GM20000 (cell line): ENCODE measurements around the gene MCHR1.
"Not testable (repeated sequence)": the region's sequence is repeated elsewhere in the genome, so short reads cannot be mapped to it uniquely, and the experiment has no call there.

Experiments
- DNase-seq: peaks from one replicate; pipeline ENCODE4 v3.0.0; 2012; ENCODE audit warnings: low spot score
- TF ChIP-seq, protein P1 (sequence below): IDR thresholded peaks from 2 replicates; pipeline ENCODE4 v1.5.1; 2012; ENCODE audit warnings: mild to moderate bottlenecking, control low read depth; ENCODE audit errors: extremely low read depth, missing control alignments

The MCHR1 gene

DNA sequence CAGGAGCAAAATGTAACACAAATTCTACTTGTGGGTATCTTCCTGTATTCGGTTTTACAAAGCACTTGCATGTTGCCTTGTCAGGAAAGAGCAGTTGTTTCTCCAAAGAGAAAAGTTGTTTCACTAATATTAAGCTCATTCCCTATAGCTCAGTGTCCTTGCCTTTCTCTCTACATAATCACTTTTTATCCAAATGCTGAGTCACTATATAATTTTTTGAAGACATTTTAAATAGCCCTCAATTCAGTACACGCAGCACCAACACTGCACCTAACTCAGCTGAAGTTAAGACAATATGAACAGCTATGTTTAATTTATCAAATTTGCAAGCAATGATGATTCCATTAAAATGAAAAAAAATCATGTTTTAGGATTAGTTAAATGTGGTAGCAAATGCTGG lies 28.2 kb upstream of the MCHR1 start:
- DNase-seq, result no peak
- TF ChIP-seq, protein P1, sequence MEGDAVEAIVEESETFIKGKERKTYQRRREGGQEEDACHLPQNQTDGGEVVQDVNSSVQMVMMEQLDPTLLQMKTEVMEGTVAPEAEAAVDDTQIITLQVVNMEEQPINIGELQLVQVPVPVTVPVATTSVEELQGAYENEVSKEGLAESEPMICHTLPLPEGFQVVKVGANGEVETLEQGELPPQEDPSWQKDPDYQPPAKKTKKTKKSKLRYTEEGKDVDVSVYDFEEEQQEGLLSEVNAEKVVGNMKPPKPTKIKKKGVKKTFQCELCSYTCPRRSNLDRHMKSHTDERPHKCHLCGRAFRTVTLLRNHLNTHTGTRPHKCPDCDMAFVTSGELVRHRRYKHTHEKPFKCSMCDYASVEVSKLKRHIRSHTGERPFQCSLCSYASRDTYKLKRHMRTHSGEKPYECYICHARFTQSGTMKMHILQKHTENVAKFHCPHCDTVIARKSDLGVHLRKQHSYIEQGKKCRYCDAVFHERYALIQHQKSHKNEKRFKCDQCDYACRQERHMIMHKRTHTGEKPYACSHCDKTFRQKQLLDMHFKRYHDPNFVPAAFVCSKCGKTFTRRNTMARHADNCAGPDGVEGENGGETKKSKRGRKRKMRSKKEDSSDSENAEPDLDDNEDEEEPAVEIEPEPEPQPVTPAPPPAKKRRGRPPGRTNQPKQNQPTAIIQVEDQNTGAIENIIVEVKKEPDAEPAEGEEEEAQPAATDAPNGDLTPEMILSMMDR, result no peak

DNA sequence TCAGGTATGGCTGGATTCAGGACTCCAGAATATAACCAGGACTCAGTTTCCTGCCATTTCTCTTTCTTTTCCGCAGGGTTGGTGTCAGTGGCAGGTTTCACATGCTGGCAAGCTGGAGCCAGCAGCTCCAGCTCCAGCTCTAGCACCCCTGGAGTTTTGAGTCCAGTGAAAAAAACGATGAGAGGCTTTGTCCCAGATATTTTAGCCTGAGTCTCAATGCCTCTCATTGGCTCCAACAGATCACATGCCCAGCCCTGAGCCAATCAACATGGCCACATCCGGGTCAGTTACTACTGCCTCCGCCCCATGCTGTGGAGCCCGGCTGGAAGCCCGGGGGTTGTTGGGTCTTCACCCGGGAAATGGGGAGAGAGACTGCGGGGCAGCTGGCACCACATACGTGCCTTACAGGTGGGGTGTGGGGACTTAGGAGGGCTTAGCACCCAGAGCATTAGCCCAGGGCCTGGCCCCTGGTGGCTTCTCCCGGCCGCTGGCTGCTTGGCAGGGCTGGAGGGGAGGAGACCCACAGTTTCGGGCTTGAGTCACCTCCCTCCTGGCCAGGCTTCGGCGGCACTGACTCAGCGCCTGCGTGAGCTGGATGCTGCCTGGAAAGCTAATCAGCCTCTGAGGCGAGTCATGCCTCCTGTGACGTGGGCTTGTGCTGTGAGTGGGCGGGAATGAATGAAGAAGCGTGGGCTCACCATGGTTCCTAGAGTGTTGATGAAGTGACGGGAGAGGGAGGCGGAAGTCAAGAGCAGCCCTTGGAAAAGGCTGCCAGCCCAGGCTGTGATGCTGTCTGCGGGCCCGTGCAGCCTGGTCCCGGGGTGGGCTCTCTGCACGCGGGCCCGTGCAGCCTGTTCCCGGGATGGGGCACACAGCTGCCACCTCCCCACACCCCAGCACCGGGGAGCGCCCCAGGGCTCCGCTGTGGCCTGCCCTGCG lies 27.5 kb upstream of the MCHR1 start:
- DNase-seq, result peak; percentile 46
- TF ChIP-seq, protein P1, result no peak

DNA sequence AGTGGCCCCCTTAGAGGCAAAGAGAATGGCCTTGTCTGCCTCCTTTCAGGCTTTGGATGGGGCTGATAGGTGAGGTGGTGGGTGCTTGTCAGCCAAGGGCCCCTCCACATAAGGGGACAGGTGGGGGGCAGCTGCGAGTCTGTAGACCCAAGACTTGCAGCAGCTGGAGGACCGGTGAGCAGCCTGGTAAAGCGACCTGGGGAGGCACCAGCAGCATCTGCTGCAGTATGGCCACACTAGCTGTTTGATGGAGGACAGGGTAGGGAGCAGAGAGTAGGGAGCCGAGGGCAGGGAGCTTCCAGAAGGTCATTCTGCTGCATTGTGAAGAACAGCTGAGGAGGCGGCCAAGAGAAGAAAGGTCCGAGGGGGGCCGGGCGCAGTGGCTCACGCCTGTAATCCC lies 25.9 kb upstream of the MCHR1 start:
- DNase-seq, result no peak
- TF ChIP-seq, protein P1, result no peak

DNA sequence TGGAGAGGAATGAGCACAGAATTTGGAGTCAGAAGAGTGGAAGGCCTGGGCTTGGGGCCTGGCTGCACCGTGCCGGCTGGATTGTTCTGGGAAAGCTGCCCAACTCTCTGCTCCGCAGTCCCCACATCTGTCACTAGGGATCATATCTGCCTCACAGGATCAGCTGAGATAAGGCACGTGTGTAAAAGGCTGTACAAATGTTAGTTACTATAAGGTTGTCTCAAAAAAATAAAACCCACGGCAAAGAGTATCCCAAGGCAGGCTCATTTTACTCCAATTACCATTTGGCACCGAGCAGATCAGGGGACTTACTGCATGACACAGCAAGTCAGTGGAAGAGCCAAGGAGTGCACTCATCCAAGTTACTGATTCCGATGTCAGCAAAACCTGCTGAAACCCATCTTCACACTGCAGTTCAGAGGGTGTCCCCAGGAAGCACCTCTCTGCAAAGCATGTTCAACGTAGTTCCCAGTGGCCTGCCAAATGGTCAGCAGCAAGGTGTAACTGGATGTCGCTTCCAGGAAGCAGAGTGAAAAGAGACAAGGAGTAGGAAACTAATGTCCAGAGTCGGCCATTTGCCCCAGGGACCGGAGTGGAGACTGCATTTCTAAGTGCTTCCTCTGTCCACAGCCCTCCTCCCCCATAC lies 24.6 kb upstream of the MCHR1 start:
- no peak for DNase-seq
- TF ChIP-seq, protein P1, result no peak

DNA sequence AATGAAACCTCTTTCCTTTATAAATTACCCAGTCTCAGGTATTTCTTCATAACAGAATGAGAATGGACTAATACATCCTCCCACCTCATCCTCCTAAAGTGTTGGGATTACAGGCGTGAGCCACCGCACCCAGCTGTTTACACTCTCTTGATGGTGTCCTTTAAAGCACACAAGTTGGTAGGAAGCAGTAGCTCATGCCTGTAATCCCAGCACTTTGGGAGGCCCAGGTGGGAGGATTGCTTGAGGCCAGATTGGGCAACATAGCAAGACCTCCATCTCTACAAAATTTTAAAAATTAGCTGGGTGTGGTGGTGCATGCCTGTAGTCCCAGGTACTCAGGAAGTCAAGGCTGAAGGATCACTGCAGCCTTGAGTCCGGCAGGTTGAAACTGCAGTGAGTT lies 23.3 kb upstream of the MCHR1 start:
- not testable (repeated sequence) for DNase-seq

DNA sequence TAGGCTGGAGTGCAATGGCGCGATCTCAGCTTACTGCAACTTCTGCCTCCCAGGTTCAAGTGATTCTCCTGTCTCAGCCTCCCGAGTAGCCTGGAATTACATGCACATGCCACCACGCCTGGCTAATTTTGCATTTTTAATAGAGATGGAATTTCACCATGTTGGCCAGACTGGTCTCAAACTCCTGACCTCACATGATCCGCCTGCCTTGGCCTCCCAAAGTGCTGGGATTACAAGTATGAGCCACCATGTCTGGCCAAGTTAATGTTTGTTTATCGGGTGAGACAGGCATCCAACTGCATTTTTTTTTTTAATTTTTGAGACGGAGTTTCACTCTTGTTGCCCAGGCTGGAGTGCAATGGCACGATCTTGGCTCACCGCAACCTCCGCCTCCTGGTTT lies 22.6 kb upstream of the MCHR1 start:
- DNase-seq, result not testable (repeated sequence)

DNA sequence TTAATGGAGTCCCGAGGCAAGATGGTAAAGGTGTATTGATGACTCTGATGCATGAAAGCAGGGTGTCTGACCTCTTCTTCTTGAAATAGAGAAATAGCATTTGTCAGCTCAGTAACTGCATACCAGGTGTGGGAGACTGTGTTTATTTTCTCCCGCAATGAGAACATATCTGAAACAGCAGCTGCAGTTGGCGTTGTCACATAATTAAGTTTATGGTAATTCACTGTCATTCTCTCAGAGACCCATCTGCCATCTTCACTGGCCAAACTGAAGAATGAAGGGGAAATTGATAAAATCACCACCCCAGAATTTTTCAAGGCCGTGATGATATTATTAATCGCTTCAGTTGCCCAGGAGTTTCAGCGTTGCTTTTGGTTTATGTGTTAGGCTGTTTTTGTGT lies 20.1 kb upstream of the MCHR1 start:
- DNase-seq, result no peak
- TF ChIP-seq, protein P1, result no peak

DNA sequence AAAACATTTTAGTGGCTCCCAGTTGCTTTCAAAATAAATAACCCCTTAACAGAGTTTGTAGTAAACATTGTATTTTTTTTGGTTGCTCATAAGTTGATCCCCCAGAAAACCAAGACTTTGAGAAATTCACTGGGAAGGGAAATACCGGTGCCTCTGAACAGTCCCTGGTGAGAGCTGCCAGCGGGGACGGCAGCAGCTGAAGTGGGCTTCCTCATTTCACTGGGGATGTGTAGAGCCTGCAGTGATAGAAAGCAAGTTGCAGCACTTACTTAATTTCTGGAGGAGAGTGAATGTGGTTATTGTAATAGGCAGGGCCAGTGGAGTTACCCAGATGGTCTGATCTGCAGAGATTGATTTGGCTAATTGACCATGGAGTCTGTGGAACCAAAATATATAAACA lies 18.6 kb upstream of the MCHR1 start:
- TF ChIP-seq, protein P1, result no peak
- peak; percentile 13 for DNase-seq
